HEK293T (cell line): ENCODE results near the gene MAP2K2.

ENCODE experiments used
- CTCF ChIA-PET: fragments of 350-600 bp; formaldehyde crosslinking; extraction: SDS; loops from one replicate; lab custom pipeline; 2021; ENCODE audit warnings: antibody characterized with exemption, inconsistent platforms; lab: Yijun Ruan, JAX
- POLR2A ChIA-PET: fragments of 350-600 bp; formaldehyde crosslinking; extraction: SDS; loops from one replicate; lab custom pipeline; 2020; ENCODE audit warnings: antibody characterized with exemption, inconsistent platforms; lab: Yijun Ruan, JAX
- DNase-seq: peaks from one replicate; pipeline ENCODE4 v3.0.0; 2012; ENCODE audit warnings: mixed read lengths; ENCODE audit errors: extremely low spot score
- ARNT ChIP-seq: fragments of 450-650 bp; IDR thresholded peaks from 2 replicates; pipeline ENCODE4 v1.6.1; 2017; ENCODE audit warnings: mild to moderate bottlenecking
- BHLHE40 ChIP-seq: fragments of 450-650 bp; IDR thresholded peaks from 2 replicates; pipeline ENCODE4 v1.6.1; 2016; ENCODE audit warnings: mild to moderate bottlenecking, moderate library complexity, borderline replicate concordance
- CTBP1 ChIP-seq: fragments of 450-650 bp; IDR thresholded peaks from 2 replicates; pipeline ENCODE4 v1.6.1; 2016; ENCODE audit warnings: borderline replicate concordance
- ELF4 ChIP-seq: fragments of 450-650 bp; IDR thresholded peaks from 2 replicates; pipeline ENCODE4 v1.6.1; 2017; ENCODE audit warnings: antibody characterized with exemption
- FOXA1 ChIP-seq: fragments of 450-650 bp; IDR thresholded peaks from 2 replicates; pipeline ENCODE4 v1.6.1; 2016; ENCODE audit warnings: mild to moderate bottlenecking
- FOXK2 ChIP-seq: fragments of 450-650 bp; IDR thresholded peaks from 2 replicates; pipeline ENCODE4 v1.6.1; 2016; ENCODE audit warnings: mild to moderate bottlenecking
- FOXM1 ChIP-seq: fragments of 450-650 bp; IDR thresholded peaks from 2 replicates; pipeline ENCODE4 v1.6.1; 2017; ENCODE audit warnings: mild to moderate bottlenecking, borderline replicate concordance
- HDGF ChIP-seq: fragments of 450-650 bp; IDR thresholded peaks from 2 replicates; pipeline ENCODE4 v1.6.1; 2017; ENCODE audit warnings: antibody characterized with exemption, borderline replicate concordance
- L3MBTL2 ChIP-seq: fragments of 450-650 bp; conservative IDR thresholded peaks from 2 replicates; pipeline ENCODE4 v1.6.1; 2016; ENCODE audit warnings: mild to moderate bottlenecking
- LEF1 ChIP-seq: fragments of 450-650 bp; IDR thresholded peaks from 2 replicates; pipeline ENCODE4 v1.6.1; 2017; ENCODE audit warnings: mild to moderate bottlenecking, borderline replicate concordance
- NFRKB ChIP-seq: fragments of 450-650 bp; IDR thresholded peaks from 2 replicates; pipeline ENCODE4 v1.6.1; 2016; ENCODE audit warnings: mild to moderate bottlenecking, moderate library complexity
- PKNOX1 ChIP-seq: fragments of 450-650 bp; IDR thresholded peaks from 2 replicates; pipeline ENCODE4 v1.6.1; 2016
- SP1 ChIP-seq: fragments of 450-650 bp; IDR thresholded peaks from 2 replicates; pipeline ENCODE4 v1.6.1; 2017
- SUZ12 ChIP-seq: fragments of 450-650 bp; IDR thresholded peaks from 2 replicates; pipeline ENCODE4 v1.6.1; 2016; ENCODE audit warnings: mild to moderate bottlenecking
- TARDBP ChIP-seq: fragments of 450-650 bp; IDR thresholded peaks from 2 replicates; pipeline ENCODE4 v1.6.1; 2016
- ZNF384 ChIP-seq: fragments of 450-650 bp; IDR thresholded peaks from 2 replicates; pipeline ENCODE4 v1.6.1; 2016

MAP2K2 gene

DNA sequence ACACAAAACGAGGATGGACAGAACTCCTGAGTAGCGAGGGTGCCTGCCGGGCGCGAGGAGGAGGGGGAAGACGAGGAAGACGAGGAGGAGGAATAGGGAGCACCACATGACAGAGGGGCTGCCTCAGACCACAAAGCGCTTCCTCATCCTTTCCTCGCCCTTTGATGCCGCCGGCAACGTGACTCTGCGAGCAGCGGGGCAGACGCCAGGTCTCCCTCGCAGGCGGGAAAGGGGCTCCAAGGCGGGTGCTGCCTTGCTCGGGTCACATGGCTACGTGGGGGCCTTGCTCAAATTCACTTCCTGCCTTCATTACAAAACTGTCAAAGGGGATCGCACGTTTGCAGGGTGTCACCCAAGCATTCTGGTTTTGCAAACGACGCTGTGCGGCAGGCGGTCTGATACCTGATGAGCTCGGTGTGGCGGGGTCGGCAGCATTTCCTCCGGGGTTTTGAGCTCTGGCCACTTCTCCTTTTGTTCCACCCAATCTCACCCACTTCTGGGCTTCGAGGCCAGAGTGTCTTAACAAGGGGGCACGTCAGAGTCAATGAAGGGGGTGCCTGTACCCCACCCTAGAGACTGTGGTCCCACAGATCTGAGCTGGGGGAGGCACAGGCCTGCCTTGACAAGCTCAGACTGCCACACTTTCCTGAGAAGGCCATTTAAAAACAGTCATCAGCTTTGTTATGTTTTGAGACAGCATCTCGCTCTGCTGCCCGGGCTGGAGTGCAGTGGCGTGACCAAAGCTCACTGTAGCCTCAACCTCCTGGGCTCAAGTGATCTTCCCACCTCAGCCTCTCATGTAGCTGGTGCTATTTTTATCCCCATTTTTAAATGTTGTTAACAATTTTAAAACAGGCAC is 14.9 kb downstream of the MAP2K2 start:
- no peak for DNase-seq
- POLR2A ChIA-PET: no interaction called here
- CTCF ChIA-PET: no interaction called here
- TF ChIP-seq BHLHE40: no peak

GRCh38 chr19:4103080-4103433 is 20.9 kb downstream of the MAP2K2 start:
- TF ChIP-seq FOXA1 (no peak), NFRKB (no peak), FOXM1 (no peak), LEF1 (no peak), ARNT (no peak), CTBP1 (no peak), L3MBTL2 (no peak), ELF4 (no peak)
- DNase-seq: no peak
- ChIA-PET CTCF (interaction anchor here (0.5 kb wide), 1 partner anchor 808 kb away, joined by 3 read pairs; no protein-coding TSS in a partner anchor), POLR2A (no interaction called here)

GRCh38 chr19:4102339-4103079 is 21.4 kb downstream of the MAP2K2 start:
- ChIA-PET POLR2A (no interaction called here), CTCF (no interaction called here)
- DNase-seq: no peak
- TF ChIP-seq FOXM1 (no peak), SP1 (no peak), ARNT (no peak), TARDBP (no peak), L3MBTL2 (no peak), ZNF384 (no peak), ELF4 (no peak), FOXK2 (no peak), LEF1 (no peak), NFRKB (no peak), SUZ12 (no peak), CTBP1 (no peak), HDGF (no peak)

- POLR2A ChIA-PET: interaction anchor here (0.6 kb wide), 1 partner anchor 35 kb away, joined by 3 read pairs; no protein-coding TSS in a partner anchor
- CTCF ChIA-PET: interaction anchor here (0.8 kb wide), 1 partner anchor 39 kb away, joined by 3 read pairs; no protein-coding TSS in a partner anchor
- no peak for DNase-seq
- no peak for TF ChIP-seq HDGF
- no peak for TF ChIP-seq L3MBTL2
- TF ChIP-seq PKNOX1: no peak
- no peak for TF ChIP-seq FOXA1
- no peak for TF ChIP-seq SP1
- TF ChIP-seq SUZ12: no peak
- TF ChIP-seq NFRKB: no peak
- no peak for TF ChIP-seq ELF4
- no peak for TF ChIP-seq BHLHE40
- TF ChIP-seq TARDBP: no peak
- no peak for TF ChIP-seq CTBP1
- no peak for TF ChIP-seq FOXK2
- no peak for TF ChIP-seq ZNF384
- TF ChIP-seq FOXM1: no peak
- no peak for TF ChIP-seq LEF1
- TF ChIP-seq ARNT: no peak
Measured at GRCh38 chr19:4101496-4101770, 22.5 kb downstream of the MAP2K2 start.

- POLR2A ChIA-PET: interaction anchor here (0.6 kb wide), 1 partner anchor 35 kb away, joined by 3 read pairs; no protein-coding TSS in a partner anchor
- TF ChIP-seq BHLHE40 (no peak), ZNF384 (no peak), FOXK2 (no peak), SP1 (no peak), SUZ12 (no peak)
- CTCF ChIA-PET: interaction anchor here (0.8 kb wide), 1 partner anchor 39 kb away, joined by 3 read pairs; no protein-coding TSS in a partner anchor
- DNase-seq: no peak
Measured at GRCh38 chr19:4100647-4101495, 23.1 kb downstream of the MAP2K2 start.

GRCh38 chr19:4099041-4099764 is 24.7 kb downstream of the MAP2K2 start:
- POLR2A ChIA-PET: interaction anchor here (2.0 kb wide), 1 partner anchor 12 kb away, joined by 4 read pairs; no protein-coding TSS in a partner anchor
- CTCF ChIA-PET: no interaction called here
- no peak for DNase-seq
- no peak for TF ChIP-seq FOXM1
- no peak for TF ChIP-seq SUZ12
- no peak for TF ChIP-seq ELF4
- no peak for TF ChIP-seq TARDBP
- no peak for TF ChIP-seq L3MBTL2
- no peak for TF ChIP-seq FOXK2
- no peak for TF ChIP-seq ARNT
- no peak for TF ChIP-seq CTBP1
- no peak for TF ChIP-seq PKNOX1
- TF ChIP-seq ZNF384: no peak
- no peak for TF ChIP-seq HDGF
- no peak for TF ChIP-seq NFRKB
- TF ChIP-seq FOXA1: no peak
- TF ChIP-seq SP1: no peak
- TF ChIP-seq BHLHE40: no peak
- no peak for TF ChIP-seq LEF1
